Neural progenitor cell (in vitro differentiated cells): Measurements from ENCODE around the gene SCAP. TPM values are rescaled to one million over a fixed set of nuclear protein-coding genes. Genes with fewer than 3 reads are reported as not detected.

Experiments
- DNase-seq: peaks from one replicate; pipeline ENCODE4 v3.0.0-alpha.2; 2016; ENCODE audit warnings: low spot score
- H2AFZ ChIP-seq: fragments of 200-600 bp; sonication (generic); replicated peaks from 2 replicates; pipeline ENCODE4 v1.6.1; 2016; ENCODE audit warnings: antibody characterized with exemption
- H3F3A ChIP-seq: fragments of 200-600 bp; sonication (generic); 2 replicates; pipeline ENCODE4 v1.6.1; 2016; ENCODE audit warnings: antibody characterized with exemption, low read depth
- H3K27ac ChIP-seq: fragments of 200-600 bp; sonication (generic); 2 replicates; pipeline ENCODE4 v1.5.1; 2016; ENCODE audit warnings: mild to moderate bottlenecking
- H3K27me3 ChIP-seq: fragments of 200-600 bp; sonication (generic); 2 replicates; pipeline ENCODE4 v1.6.1; 2016; ENCODE audit warnings: mild to moderate bottlenecking, moderate library complexity
- H3K36me3 ChIP-seq: fragments of 200-600 bp; sonication (generic); 2 replicates; pipeline ENCODE4 v1.5.1; 2016
- H3K4me1 ChIP-seq: fragments of 200-600 bp; sonication (generic); 2 replicates; pipeline ENCODE4 v1.6.1; 2016; ENCODE audit warnings: mixed run types
- H3K4me2 ChIP-seq: fragments of 200-600 bp; sonication (generic); 2 replicates; pipeline ENCODE4 v1.6.1; 2016
- H3K4me3 ChIP-seq: fragments of 200-600 bp; sonication (generic); 2 replicates; pipeline ENCODE4 v1.5.1; 2016
- H3K79me2 ChIP-seq: fragments of 200-600 bp; sonication (generic); 2 replicates; pipeline ENCODE4 v1.6.1; 2016; ENCODE audit warnings: low read depth
- H3K9ac ChIP-seq: fragments of 200-600 bp; sonication (generic); 2 replicates; pipeline ENCODE4 v1.6.1; 2016
- H3K9me3 ChIP-seq: fragments of 200-600 bp; sonication (generic); 2 replicates; pipeline ENCODE4 v1.5.1; 2016; ENCODE audit warnings: low read depth
- H4K20me1 ChIP-seq: fragments of 200-600 bp; sonication (generic); 2 replicates; pipeline ENCODE4 v1.6.1; 2016; ENCODE audit warnings: low read depth
- H3K27ac Mint-ChIP-seq: 3 replicates; pipeline ENCODE4 v1.8.0; 2021; ENCODE audit warnings: mixed read lengths
- H3K27me3 Mint-ChIP-seq: 2 replicates; pipeline ENCODE4 v1.8.0; 2022; ENCODE audit warnings: low read depth, mild to moderate bottlenecking, inconsistent platforms, moderate library complexity, mixed read lengths; ENCODE audit not compliant: insufficient read depth
- H3K36me3 Mint-ChIP-seq: 3 replicates; pipeline ENCODE4 v1.8.0; 2021; ENCODE audit warnings: mixed read lengths
- H3K4me1 Mint-ChIP-seq: 3 replicates; pipeline ENCODE4 v1.8.0; 2021; ENCODE audit warnings: mixed read lengths
- H3K4me3 Mint-ChIP-seq: 3 replicates; pipeline ENCODE4 v1.8.0; 2021; ENCODE audit warnings: mild to moderate bottlenecking, moderate library complexity, mixed read lengths
- H3K9me3 Mint-ChIP-seq: 3 replicates; pipeline ENCODE4 v1.8.0; 2020; ENCODE audit warnings: mixed read lengths
- CTCF ChIP-seq: fragments of 200-600 bp; sonication (generic); IDR thresholded peaks from 2 replicates; pipeline ENCODE4 v1.5.1; 2017; ENCODE audit warnings: antibody characterized with exemption, mild to moderate bottlenecking
- EZH2 ChIP-seq: fragments of 200-600 bp; sonication (generic); IDR thresholded peaks from 2 replicates; pipeline ENCODE4 v1.6.1; 2017; ENCODE audit warnings: antibody characterized with exemption, mild to moderate bottlenecking, moderate library complexity
- EZH2phosphoT487 ChIP-seq: fragments of 200-600 bp; sonication (generic); IDR thresholded peaks from 2 replicates; pipeline ENCODE4 v1.6.1; 2017; ENCODE audit warnings: antibody characterized with exemption
- total RNA-seq: library from RNA; depleted of rRNA; stranded (reverse); fragments of >200 nt; gene quantifications from 2 replicates; pipeline ENCODE4 v1.2.3, GENCODE V29; 2015; ENCODE audit warnings: low replicate concordance

SCAP gene
- total RNA-seq, 1 donor from 2014 or later = 33.0 TPM

GRCh38 chr3:47418167-47419082 is 57.3 kb downstream of the SCAP start:
- H3K27me3 ChIP-seq = no peaks in the 10 kb centered on the region
- no peak overlapping the region for H3K27ac Mint-ChIP-seq
- H3K4me3 ChIP-seq = no peak overlapping the region
- no peak overlapping the region for H3K4me2 ChIP-seq
- H3K9me3 ChIP-seq = no peaks in the 10 kb centered on the region
- no peak overlapping the region for H2AFZ ChIP-seq
- no peaks in the 10 kb centered on the region for H3K79me2 ChIP-seq
- H3K27me3 Mint-ChIP-seq = peaks cover 10% of the 10 kb centered on the region
- TF ChIP-seq EZH2 (no peak), CTCF (peak; percentile 3)
- H3K4me1 Mint-ChIP-seq = peaks cover 25% of the 10 kb centered on the region
- H3K9me3 Mint-ChIP-seq = no peaks in the 10 kb centered on the region
- H3K36me3 ChIP-seq = no peaks in the 10 kb centered on the region
- peaks cover 4% of the 10 kb centered on the region for H3K4me1 ChIP-seq
- H3K27ac ChIP-seq = no peak overlapping the region
- peaks cover 13% of the 10 kb centered on the region for H3F3A ChIP-seq
- no peak for DNase-seq
- peaks cover 5% of the 10 kb centered on the region for H4K20me1 ChIP-seq
- H3K36me3 Mint-ChIP-seq = peaks cover 19% of the 10 kb centered on the region
- no peak overlapping the region for H3K9ac ChIP-seq
- H3K4me3 Mint-ChIP-seq = no peak overlapping the region

GRCh38 chr3:47416041-47416440 is 59.7 kb downstream of the SCAP start:
- H3K9me3 ChIP-seq = no peaks in the 10 kb centered on the region
- H3K27me3 ChIP-seq = no peaks in the 10 kb centered on the region
- no peaks in the 10 kb centered on the region for H3K79me2 ChIP-seq
- Mint-ChIP-seq H3K36me3 (peaks cover 24% of the 10 kb centered on the region), H3K27ac (peak overlapping the region; percentile 17), H3K4me3 (no peak overlapping the region), H3K9me3 (no peaks in the 10 kb centered on the region), H3K4me1 (peaks cover 23% of the 10 kb centered on the region), H3K27me3 (peaks cover 11% of the 10 kb centered on the region)
- H3K9ac ChIP-seq = no peak overlapping the region
- H3K4me1 ChIP-seq = no peaks in the 10 kb centered on the region
- H3K27ac ChIP-seq = no peak overlapping the region
- peaks cover 5% of the 10 kb centered on the region for H3F3A ChIP-seq
- no peak for TF ChIP-seq EZH2
- no peak for TF ChIP-seq EZH2phosphoT487
- TF ChIP-seq CTCF = no peak
- no peaks in the 10 kb centered on the region for H3K36me3 ChIP-seq
- no peak overlapping the region for H3K4me2 ChIP-seq
- no peak overlapping the region for H2AFZ ChIP-seq
- H4K20me1 ChIP-seq = peaks cover 5% of the 10 kb centered on the region
- DNase-seq = no peak
- H3K4me3 ChIP-seq = no peak overlapping the region

GRCh38 chr3:47414666-47415587 is 60.8 kb downstream of the SCAP start:
- no peaks in the 10 kb centered on the region for H3K9me3 ChIP-seq
- no peaks in the 10 kb centered on the region for H4K20me1 ChIP-seq
- TF ChIP-seq EZH2 (no peak), CTCF (no peak), EZH2phosphoT487 (no peak)
- Mint-ChIP-seq H3K36me3 (peaks cover 24% of the 10 kb centered on the region), H3K27me3 (peaks cover 11% of the 10 kb centered on the region), H3K4me1 (peaks cover 20% of the 10 kb centered on the region), H3K9me3 (no peaks in the 10 kb centered on the region), H3K4me3 (peak overlapping the region; percentile 35), H3K27ac (peak overlapping the region; percentile 69)
- no peaks in the 10 kb centered on the region for H3K4me1 ChIP-seq
- peaks cover 5% of the 10 kb centered on the region for H3F3A ChIP-seq
- no peak for DNase-seq
- no peak overlapping the region for H3K4me2 ChIP-seq
- H3K27me3 ChIP-seq = no peaks in the 10 kb centered on the region
- H3K79me2 ChIP-seq = no peaks in the 10 kb centered on the region
- H3K27ac ChIP-seq = no peak overlapping the region
- H3K4me3 ChIP-seq = no peak overlapping the region
- no peak overlapping the region for H3K9ac ChIP-seq
- H2AFZ ChIP-seq = no peak overlapping the region
- no peaks in the 10 kb centered on the region for H3K36me3 ChIP-seq
